ENCODE results near the gene SEMA5A. TPM values are rescaled to one million over a fixed set of nuclear protein-coding genes. Genes with fewer than 3 reads are reported as not detected.

The SEMA5A gene
- total RNA-seq, 2 experiments from 2014 or later: 0.48 to 0.52 TPM

GRCh38 chr5:9265441-9266287 is 280.2 kb downstream of the SEMA5A start:
- ChIA-PET POLR2A (no interaction called here), CTCF (no interaction called here)
- Mint-ChIP-seq H3K27me3 (no peaks in the 10 kb centered on the region), H3K27ac (no peak overlapping the region), H3K4me1 (ENCODE audit: low read depth) (no peaks in the 10 kb centered on the region), H3K36me3 (no peaks in the 10 kb centered on the region), H3K4me3 (no peak overlapping the region), H3K9me3 (peaks cover 6% of the 10 kb centered on the region)
- DNase-seq: no peak
- intact Hi-C loops (cut with micrococcal nuclease): no loop called here

- Mint-ChIP-seq H3K36me3 (no peaks in the 10 kb centered on the region), H3K4me3 (no peak overlapping the region), H3K9me3 (peaks cover 3% of the 10 kb centered on the region), H3K27me3 (no peaks in the 10 kb centered on the region), H3K27ac (no peak overlapping the region), H3K4me1 (ENCODE audit: low read depth) (no peaks in the 10 kb centered on the region)
- no peak for DNase-seq
- ChIA-PET CTCF (no interaction called here), POLR2A (no interaction called here)
- intact Hi-C loops (cut with micrococcal nuclease): no loop called here
These were observed 281.6 kb downstream of the SEMA5A start for GRCh38 chr5:9264301-9264700.

- DNase-seq: no peak
- POLR2A ChIA-PET: no interaction called here
- Mint-ChIP-seq H3K4me1 (ENCODE audit: low read depth) (no peaks in the 10 kb centered on the region), H3K27ac (no peak overlapping the region), H3K9me3 (peaks cover 3% of the 10 kb centered on the region), H3K36me3 (no peaks in the 10 kb centered on the region), H3K27me3 (no peaks in the 10 kb centered on the region), H3K4me3 (no peak overlapping the region)
- intact Hi-C loops (cut with micrococcal nuclease): no loop called here
- CTCF ChIA-PET: no interaction called here
These were observed 282.2 kb downstream of the SEMA5A start for GRCh38 chr5:9263656-9264055.

GRCh38 chr5:9251379-9251980 is 294.4 kb downstream of the SEMA5A start:
- H3K4me1 Mint-ChIP-seq (ENCODE audit: low read depth): no peaks in the 10 kb centered on the region
- no peak overlapping the region for H3K4me3 Mint-ChIP-seq
- H3K27me3 Mint-ChIP-seq: no peaks in the 10 kb centered on the region
- intact Hi-C loops (cut with micrococcal nuclease): no loop called here
- no peaks in the 10 kb centered on the region for H3K36me3 Mint-ChIP-seq
- no peak overlapping the region for H3K27ac Mint-ChIP-seq
- POLR2A ChIA-PET: no interaction called here
- peaks cover 9% of the 10 kb centered on the region for H3K9me3 Mint-ChIP-seq
- CTCF ChIA-PET: no interaction called here
- DNase-seq: no peak

- Mint-ChIP-seq H3K9me3 (peaks cover 9% of the 10 kb centered on the region), H3K4me1 (ENCODE audit: low read depth) (no peaks in the 10 kb centered on the region), H3K36me3 (no peaks in the 10 kb centered on the region), H3K4me3 (no peak overlapping the region), H3K27me3 (no peaks in the 10 kb centered on the region), H3K27ac (no peak overlapping the region)
- ChIA-PET CTCF (interaction anchor here (0.5 kb wide), 1 partner anchor 1435 kb away, joined by 3 read pairs; no protein-coding TSS in a partner anchor), POLR2A (no interaction called here)
- intact Hi-C loops (cut with micrococcal nuclease): no loop called here
- DNase-seq: no peak
These were observed 296.6 kb downstream of the SEMA5A start for GRCh38 chr5:9249231-9249630.

GRCh38 chr5:9245071-9245470 is 300.8 kb downstream of the SEMA5A start:
- no peaks in the 10 kb centered on the region for H3K27me3 Mint-ChIP-seq
- no peak for DNase-seq
- POLR2A ChIA-PET: no interaction called here
- no peaks in the 10 kb centered on the region for H3K4me1 Mint-ChIP-seq (ENCODE audit: low read depth)
- H3K27ac Mint-ChIP-seq: no peak overlapping the region
- intact Hi-C loops (cut with micrococcal nuclease): no loop called here
- no peak overlapping the region for H3K4me3 Mint-ChIP-seq
- CTCF ChIA-PET: no interaction called here
- H3K9me3 Mint-ChIP-seq: peaks cover 5% of the 10 kb centered on the region
- no peaks in the 10 kb centered on the region for H3K36me3 Mint-ChIP-seq

- Mint-ChIP-seq H3K4me3 (no peak overlapping the region), H3K36me3 (no peaks in the 10 kb centered on the region), H3K4me1 (ENCODE audit: low read depth) (no peaks in the 10 kb centered on the region), H3K27ac (no peak overlapping the region), H3K9me3 (peaks cover 2% of the 10 kb centered on the region), H3K27me3 (no peaks in the 10 kb centered on the region)
- DNase-seq: no peak
- intact Hi-C loops (cut with micrococcal nuclease): no loop called here
- POLR2A ChIA-PET: no interaction called here
- CTCF ChIA-PET: no interaction called here
These were observed 301.5 kb downstream of the SEMA5A start for GRCh38 chr5:9244417-9244816.

- no peaks in the 10 kb centered on the region for H3K9me3 Mint-ChIP-seq
- ChIA-PET CTCF (no interaction called here), POLR2A (no interaction called here)
- no peak overlapping the region for H3K27ac Mint-ChIP-seq
- no peaks in the 10 kb centered on the region for H3K36me3 Mint-ChIP-seq
- no peak overlapping the region for H3K4me3 Mint-ChIP-seq
- intact Hi-C loops (cut with micrococcal nuclease): no loop called here
- H3K4me1 Mint-ChIP-seq (ENCODE audit: low read depth): no peaks in the 10 kb centered on the region
- no peak for DNase-seq
- no peaks in the 10 kb centered on the region for H3K27me3 Mint-ChIP-seq
These were observed 304.2 kb downstream of the SEMA5A start for GRCh38 chr5:9241479-9242305.

GRCh38 chr5:9240431-9240830 is 305.4 kb downstream of the SEMA5A start:
- intact Hi-C loops (cut with micrococcal nuclease): no loop called here
- no peaks in the 10 kb centered on the region for H3K9me3 Mint-ChIP-seq
- H3K4me1 Mint-ChIP-seq (ENCODE audit: low read depth): no peaks in the 10 kb centered on the region
- CTCF ChIA-PET: no interaction called here
- H3K36me3 Mint-ChIP-seq: no peaks in the 10 kb centered on the region
- no peak overlapping the region for H3K4me3 Mint-ChIP-seq
- H3K27me3 Mint-ChIP-seq: no peaks in the 10 kb centered on the region
- POLR2A ChIA-PET: no interaction called here
- DNase-seq: no peak
- no peak overlapping the region for H3K27ac Mint-ChIP-seq

GRCh38 chr5:9239626-9240025 is 306.2 kb downstream of the SEMA5A start:
- intact Hi-C loops (cut with micrococcal nuclease): no loop called here
- POLR2A ChIA-PET: no interaction called here
- H3K4me3 Mint-ChIP-seq: no peak overlapping the region
- no peaks in the 10 kb centered on the region for H3K9me3 Mint-ChIP-seq
- H3K27ac Mint-ChIP-seq: no peak overlapping the region
- CTCF ChIA-PET: no interaction called here
- H3K4me1 Mint-ChIP-seq (ENCODE audit: low read depth): no peaks in the 10 kb centered on the region
- no peak for DNase-seq
- no peaks in the 10 kb centered on the region for H3K36me3 Mint-ChIP-seq
- no peaks in the 10 kb centered on the region for H3K27me3 Mint-ChIP-seq

- Mint-ChIP-seq H3K36me3 (no peaks in the 10 kb centered on the region), H3K9me3 (no peaks in the 10 kb centered on the region), H3K27ac (no peak overlapping the region), H3K4me1 (ENCODE audit: low read depth) (no peaks in the 10 kb centered on the region), H3K27me3 (no peaks in the 10 kb centered on the region), H3K4me3 (no peak overlapping the region)
- intact Hi-C loops (cut with micrococcal nuclease): no loop called here
- ChIA-PET POLR2A (no interaction called here), CTCF (no interaction called here)
- no peak for DNase-seq
These were observed 306.8 kb downstream of the SEMA5A start for GRCh38 chr5:9239071-9239470.

GRCh38 chr5:9233712-9234111 is 312.2 kb downstream of the SEMA5A start:
- Mint-ChIP-seq H3K9me3 (peaks cover 2% of the 10 kb centered on the region), H3K27ac (no peak overlapping the region), H3K4me1 (ENCODE audit: low read depth) (no peaks in the 10 kb centered on the region), H3K27me3 (no peaks in the 10 kb centered on the region), H3K4me3 (no peak overlapping the region), H3K36me3 (peaks cover 1% of the 10 kb centered on the region)
- intact Hi-C loops (cut with micrococcal nuclease): no loop called here
- ChIA-PET POLR2A (interaction anchor here (0.6 kb wide), 1 partner anchor 13 kb away, joined by 3 read pairs; no protein-coding TSS in a partner anchor), CTCF (no interaction called here)
- no peak for DNase-seq
